ENCODE data around the gene MAD1L1.

GRCh38 chr7:1897076-1897860 lies 335.5 kb downstream of the MAD1L1 start:
- TF ChIP-seq CTCF (IDR thresholded peaks at IDR 0.05; ENCODE audit: insufficient read depth, low read length, poor library complexity, severe bottlenecking) (no peak), EZH2phosphoT487 (conservative IDR thresholded peaks at IDR 0.05; ENCODE audit: low read length) (no peak)
